Measurements from ENCODE around the gene PDE11A.

DNA sequence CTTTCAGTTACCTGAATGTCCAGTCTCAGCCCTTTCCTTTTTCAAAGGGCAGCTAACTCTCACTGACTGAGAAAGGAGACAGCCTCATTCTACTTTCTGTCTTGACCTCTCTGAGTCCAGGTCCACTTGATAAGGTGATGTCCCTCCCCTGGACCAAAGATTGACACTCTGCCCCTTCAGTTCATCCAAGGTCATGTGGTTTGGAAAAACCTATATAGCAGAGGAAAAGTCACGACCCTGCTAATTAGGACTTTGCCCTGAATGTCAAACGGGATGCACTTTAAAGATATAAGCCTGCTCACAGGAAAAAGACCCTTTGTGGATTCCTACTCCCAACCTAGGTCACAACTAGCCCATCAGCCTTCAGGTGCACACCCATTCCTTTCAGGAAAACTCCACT is 471.7 kb downstream of the PDE11A start:
- TF ChIP-seq, protein P1, sequence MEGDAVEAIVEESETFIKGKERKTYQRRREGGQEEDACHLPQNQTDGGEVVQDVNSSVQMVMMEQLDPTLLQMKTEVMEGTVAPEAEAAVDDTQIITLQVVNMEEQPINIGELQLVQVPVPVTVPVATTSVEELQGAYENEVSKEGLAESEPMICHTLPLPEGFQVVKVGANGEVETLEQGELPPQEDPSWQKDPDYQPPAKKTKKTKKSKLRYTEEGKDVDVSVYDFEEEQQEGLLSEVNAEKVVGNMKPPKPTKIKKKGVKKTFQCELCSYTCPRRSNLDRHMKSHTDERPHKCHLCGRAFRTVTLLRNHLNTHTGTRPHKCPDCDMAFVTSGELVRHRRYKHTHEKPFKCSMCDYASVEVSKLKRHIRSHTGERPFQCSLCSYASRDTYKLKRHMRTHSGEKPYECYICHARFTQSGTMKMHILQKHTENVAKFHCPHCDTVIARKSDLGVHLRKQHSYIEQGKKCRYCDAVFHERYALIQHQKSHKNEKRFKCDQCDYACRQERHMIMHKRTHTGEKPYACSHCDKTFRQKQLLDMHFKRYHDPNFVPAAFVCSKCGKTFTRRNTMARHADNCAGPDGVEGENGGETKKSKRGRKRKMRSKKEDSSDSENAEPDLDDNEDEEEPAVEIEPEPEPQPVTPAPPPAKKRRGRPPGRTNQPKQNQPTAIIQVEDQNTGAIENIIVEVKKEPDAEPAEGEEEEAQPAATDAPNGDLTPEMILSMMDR (IDR thresholded peaks at IDR 0.05), result no peak
- no peak for TF ChIP-seq EP300 (IDR thresholded peaks at IDR 0.05)

All from tibial nerve (tissue), 4 donors.